Fibroblast of lung (primary cell): ENCODE data around the gene FAM24B. TPM values are rescaled to one million over a fixed set of nuclear protein-coding genes. Genes with fewer than 3 reads are reported as not detected.
"Not testable (repeated sequence)": the region's sequence is repeated elsewhere in the genome, so short reads cannot be mapped to it uniquely, and the experiment has no call there.

Source experiments
- DNase-seq, 2 donors: peaks; one replicate each; pipeline versions ENCODE4 v3.0.0 to v3.0.0-alpha.2; 2010; ENCODE audit warnings: low read depth in 2 of 2
- H2AFZ ChIP-seq: 2 replicates; pipeline ENCODE4 v1.5.1; 2012; ENCODE audit warnings: low read length, control low read depth, inconsistent platforms
- H3K27ac ChIP-seq: 2 replicates; pipeline ENCODE4 v1.5.1; 2011; ENCODE audit warnings: low read length, control low read depth; ENCODE audit not compliant: insufficient read depth
- H3K27me3 ChIP-seq: 2 replicates; pipeline ENCODE4 v1.5.1; 2011; ENCODE audit warnings: mild to moderate bottlenecking, low read length; ENCODE audit not compliant: control insufficient read depth, insufficient read depth
- H3K36me3 ChIP-seq: 2 replicates; pipeline ENCODE4 v1.5.1; 2011; ENCODE audit warnings: low read length; ENCODE audit not compliant: control insufficient read depth, insufficient read depth
- H3K4me1 ChIP-seq: 2 replicates; pipeline ENCODE4 v1.5.1; 2011; ENCODE audit warnings: low read length; ENCODE audit not compliant: control insufficient read depth, insufficient read depth; ENCODE audit errors: extremely low read depth
- H3K4me2 ChIP-seq: 2 replicates; pipeline ENCODE4 v1.5.1; 2011; ENCODE audit warnings: low read length, control low read depth; ENCODE audit not compliant: insufficient read depth; ENCODE audit errors: extremely low read depth
- H3K4me3 ChIP-seq, 4 experiments: fragments of 200-600 bp in 1 of 4; sonication (generic) in 1 of 4; replicated peaks in 1 of 4; 2 replicates each; pipeline ENCODE4 v1.5.1; 2011 to 2016; ENCODE audit warnings: low read length in 4 of 4, low read depth in 3 of 4, mild to moderate bottlenecking in 3 of 4, control low read depth in 2 of 4, inconsistent platforms in 1 of 4, mixed read lengths in 1 of 4; ENCODE audit not compliant: insufficient read depth in 1 of 4; ENCODE audit errors: control extremely low read depth in 1 of 4
- H3K79me2 ChIP-seq: 2 replicates; pipeline ENCODE4 v1.5.1; 2012; ENCODE audit warnings: mild to moderate bottlenecking, low read length, inconsistent platforms; ENCODE audit not compliant: control insufficient read depth, insufficient read depth
- H3K9ac ChIP-seq: 2 replicates; pipeline ENCODE4 v1.5.1; 2011; ENCODE audit warnings: mild to moderate bottlenecking, low read length, control low read depth; ENCODE audit not compliant: insufficient read depth
- H3K9me3 ChIP-seq: 2 replicates; pipeline ENCODE4 v1.5.1; 2012; ENCODE audit warnings: low read depth, low read length; ENCODE audit not compliant: control insufficient read depth, insufficient read depth
- H4K20me1 ChIP-seq: 2 replicates; pipeline ENCODE4 v1.5.1; 2011; ENCODE audit warnings: low read length; ENCODE audit not compliant: control insufficient read depth, insufficient read depth; ENCODE audit errors: extremely low read depth
- EZH2 ChIP-seq: IDR thresholded peaks from 2 replicates; pipeline ENCODE4 v1.5.1; 2012; ENCODE audit warnings: low read length, control low read depth, mild to moderate bottlenecking; ENCODE audit errors: missing control alignments
- polyA plus RNA-seq, 2 donors: library from polyadenylated mRNA; depleted of rRNA in 1 of 2; stranded (reverse) in 1 of 2; unstranded in 1 of 2; fragments of >200 nt; gene quantifications; 2 replicates each; pipeline ENCODE4 v1.2.1, GENCODE V29; 2011 to 2012; ENCODE audit warnings: missing spikeins in 1 of 2
- total RNA-seq: library from RNA; depleted of rRNA; stranded (reverse); fragments of >200 nt; gene quantifications from 2 replicates; pipeline ENCODE4 v1.2.1, GENCODE V29; 2014
- TF ChIP-seq, protein P1 (sequence below), 2 donors: IDR thresholded peaks in 1 of 2; conservative IDR thresholded peaks in 1 of 2; 1 replicate in 1 of 2; 2 replicates in 1 of 2; pipeline ENCODE4 v1.5.1; 2011 to 2012; ENCODE audit warnings: low read length in 2 of 2, control low read depth in 1 of 2, inconsistent platforms in 1 of 2, low read depth in 1 of 2, mild to moderate bottlenecking in 1 of 2

Gene FAM24B
- total and polyA plus RNA-seq, 2 donors (not counting 1 experiment from before 2014, with no cell fraction given): 3.9 to 6.8 TPM

GRCh38 chr10:122910310-122910709 is 30.9 kb upstream of the FAM24B start, which contains the start of gene FAM24A:
FAM24A (plus strand) TSS chr10:122910610; CDS start chr10:122911635, 1,025 bp downstream.
- H3K36me3 ChIP-seq: no peaks in the 10 kb centered on the region
- no peaks in the 10 kb centered on the region for H3K27me3 ChIP-seq
- no peak within 1 kb of the TSS for H3K4me2 ChIP-seq
- H2AFZ ChIP-seq: no peak within 1 kb of the TSS
- H3K79me2 ChIP-seq: no peaks in the 10 kb centered on the region
- no peak within 1 kb of the TSS for H3K9ac ChIP-seq
- H3K27ac ChIP-seq: no peak within 1 kb of the TSS
- no peak for TF ChIP-seq EZH2
- TF ChIP-seq, protein P1, sequence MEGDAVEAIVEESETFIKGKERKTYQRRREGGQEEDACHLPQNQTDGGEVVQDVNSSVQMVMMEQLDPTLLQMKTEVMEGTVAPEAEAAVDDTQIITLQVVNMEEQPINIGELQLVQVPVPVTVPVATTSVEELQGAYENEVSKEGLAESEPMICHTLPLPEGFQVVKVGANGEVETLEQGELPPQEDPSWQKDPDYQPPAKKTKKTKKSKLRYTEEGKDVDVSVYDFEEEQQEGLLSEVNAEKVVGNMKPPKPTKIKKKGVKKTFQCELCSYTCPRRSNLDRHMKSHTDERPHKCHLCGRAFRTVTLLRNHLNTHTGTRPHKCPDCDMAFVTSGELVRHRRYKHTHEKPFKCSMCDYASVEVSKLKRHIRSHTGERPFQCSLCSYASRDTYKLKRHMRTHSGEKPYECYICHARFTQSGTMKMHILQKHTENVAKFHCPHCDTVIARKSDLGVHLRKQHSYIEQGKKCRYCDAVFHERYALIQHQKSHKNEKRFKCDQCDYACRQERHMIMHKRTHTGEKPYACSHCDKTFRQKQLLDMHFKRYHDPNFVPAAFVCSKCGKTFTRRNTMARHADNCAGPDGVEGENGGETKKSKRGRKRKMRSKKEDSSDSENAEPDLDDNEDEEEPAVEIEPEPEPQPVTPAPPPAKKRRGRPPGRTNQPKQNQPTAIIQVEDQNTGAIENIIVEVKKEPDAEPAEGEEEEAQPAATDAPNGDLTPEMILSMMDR (conservative IDR thresholded peaks at IDR 0.05 in 1 of 2, IDR thresholded peaks at IDR 0.05 in 1 of 2; ENCODE audit: low read depth in 1 of 2, low read length in 2 of 2): no peak
- DNase-seq: no peak
- H3K9me3 ChIP-seq: no peaks in the 10 kb centered on the region
- no peaks in the 10 kb centered on the region for H4K20me1 ChIP-seq
- no peak within 1 kb of the TSS for H3K4me3 ChIP-seq
- H3K4me1 ChIP-seq: no peaks in the 10 kb centered on the region

GRCh38 chr10:122903861-122904260 is 24.5 kb upstream of the FAM24B start:
- not testable (repeated sequence) for H3K27ac ChIP-seq, H3K36me3 ChIP-seq, H3K4me3 ChIP-seq, DNase-seq, H4K20me1 ChIP-seq, H3K9me3 ChIP-seq, H3K4me2 ChIP-seq, H3K4me1 ChIP-seq, H3K9ac ChIP-seq, H2AFZ ChIP-seq, H3K27me3 ChIP-seq, H3K79me2 ChIP-seq

GRCh38 chr10:122894261-122894944 is 15.0 kb upstream of the FAM24B start:
- Histone ChIP-seq H3K9me3 (no peaks in the 10 kb centered on the region), H2AFZ (no peak overlapping the region), H4K20me1 (no peaks in the 10 kb centered on the region), H3K27me3 (no peaks in the 10 kb centered on the region), H3K27ac (no peak overlapping the region), H3K4me3 (no peak overlapping the region), H3K9ac (no peak overlapping the region), H3K79me2 (no peaks in the 10 kb centered on the region), H3K4me1 (no peaks in the 10 kb centered on the region), H3K4me2 (no peak overlapping the region), H3K36me3 (no peaks in the 10 kb centered on the region)
- DNase-seq: no peak
- TF ChIP-seq, protein P1 (conservative IDR thresholded peaks at IDR 0.05 in 1 of 2, IDR thresholded peaks at IDR 0.05 in 1 of 2; ENCODE audit: low read depth in 1 of 2, low read length in 2 of 2): no peak
- TF ChIP-seq EZH2: no peak
